A673 (cell line): ENCODE data around the gene OCSTAMP.

Source experiments
- EZH2 ChIP-seq: fragments of 200-600 bp; sonication (generic); IDR thresholded peaks from 2 replicates; pipeline ENCODE4 v1.6.1; 2017; ENCODE audit warnings: borderline replicate concordance, low read depth, mild to moderate bottlenecking, mixed read lengths, antibody characterized with exemption, low read length; ENCODE audit not compliant: poor library complexity, severe bottlenecking
- TF ChIP-seq, protein P1 (sequence below): fragments of 300-800, 200-600 bp; sonication (generic); conservative IDR thresholded peaks from 2 replicates; pipeline ENCODE4 v1.5.1; 2017; ENCODE audit warnings: low read depth, mild to moderate bottlenecking, antibody characterized with exemption, low read length, moderate library complexity, mixed read lengths

DNA sequence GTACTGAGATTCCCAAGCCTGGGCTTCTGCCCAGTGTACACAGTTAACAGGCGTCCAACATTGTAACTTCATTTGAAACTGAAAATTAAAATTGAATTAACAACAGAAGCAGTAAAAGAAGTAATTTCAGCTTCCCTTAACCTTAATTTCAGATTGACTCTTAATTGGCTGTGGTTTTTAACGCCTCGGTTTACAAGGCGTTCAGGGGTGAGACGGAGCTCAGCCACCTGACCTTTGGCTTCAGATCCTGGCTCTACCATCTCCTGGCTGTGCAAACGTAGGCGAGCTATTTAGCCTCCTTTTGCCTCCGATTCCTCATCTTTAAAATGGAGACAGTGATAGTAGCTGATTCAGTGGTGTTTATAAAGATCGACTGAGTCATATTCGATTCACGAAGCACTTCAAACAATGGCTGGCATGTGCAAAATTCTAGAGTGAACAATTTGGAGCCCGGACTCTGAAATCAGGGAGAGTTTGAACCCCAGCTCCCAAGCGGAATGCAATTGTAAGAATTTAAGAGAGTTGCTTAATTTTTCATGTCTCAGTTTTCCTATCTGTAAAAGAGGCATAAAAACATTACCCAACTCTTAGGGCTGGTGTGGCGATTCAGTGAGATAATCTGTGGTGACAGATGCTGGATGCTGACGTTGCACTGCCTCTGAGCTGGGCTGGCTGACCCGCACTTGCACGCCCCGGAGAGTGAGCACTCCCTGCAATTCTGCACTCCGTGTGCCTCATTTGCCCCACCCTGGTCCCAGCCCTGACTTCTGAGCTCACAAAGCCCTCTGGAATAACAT, 23.5 kb upstream of the OCSTAMP start:
- TF ChIP-seq, protein P1, sequence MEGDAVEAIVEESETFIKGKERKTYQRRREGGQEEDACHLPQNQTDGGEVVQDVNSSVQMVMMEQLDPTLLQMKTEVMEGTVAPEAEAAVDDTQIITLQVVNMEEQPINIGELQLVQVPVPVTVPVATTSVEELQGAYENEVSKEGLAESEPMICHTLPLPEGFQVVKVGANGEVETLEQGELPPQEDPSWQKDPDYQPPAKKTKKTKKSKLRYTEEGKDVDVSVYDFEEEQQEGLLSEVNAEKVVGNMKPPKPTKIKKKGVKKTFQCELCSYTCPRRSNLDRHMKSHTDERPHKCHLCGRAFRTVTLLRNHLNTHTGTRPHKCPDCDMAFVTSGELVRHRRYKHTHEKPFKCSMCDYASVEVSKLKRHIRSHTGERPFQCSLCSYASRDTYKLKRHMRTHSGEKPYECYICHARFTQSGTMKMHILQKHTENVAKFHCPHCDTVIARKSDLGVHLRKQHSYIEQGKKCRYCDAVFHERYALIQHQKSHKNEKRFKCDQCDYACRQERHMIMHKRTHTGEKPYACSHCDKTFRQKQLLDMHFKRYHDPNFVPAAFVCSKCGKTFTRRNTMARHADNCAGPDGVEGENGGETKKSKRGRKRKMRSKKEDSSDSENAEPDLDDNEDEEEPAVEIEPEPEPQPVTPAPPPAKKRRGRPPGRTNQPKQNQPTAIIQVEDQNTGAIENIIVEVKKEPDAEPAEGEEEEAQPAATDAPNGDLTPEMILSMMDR: no peak
- no peak for TF ChIP-seq EZH2
